GM10248 (cell line): Measurements from ENCODE around the gene TTC24.
"Not testable (repeated sequence)": the region's sequence is repeated elsewhere in the genome, so short reads cannot be mapped to it uniquely, and the experiment has no call there.

Experiments used
- CTCF ChIA-PET: fragments of 300-600 bp; sonication (Branson Sonifier 250); formaldehyde crosslinking; extraction: SDS; loops from one replicate; lab custom pipeline; 2021; ENCODE audit warnings: antibody characterized with exemption; lab: Yijun Ruan, JAX
- POLR2A ChIA-PET: fragments of 350-650 bp; sonication (Branson Sonifier 250); formaldehyde crosslinking; extraction: SDS; loops from one replicate; lab custom pipeline; 2020; ENCODE audit warnings: antibody characterized with exemption; lab: Yijun Ruan, JAX
- DNase-seq: peaks from one replicate; pipeline ENCODE4 v3.0.0; 2012; ENCODE audit errors: extremely low spot score
- CTCF ChIP-seq: IDR thresholded peaks from 2 replicates; pipeline ENCODE4 v1.5.1; 2012; ENCODE audit warnings: mild to moderate bottlenecking, low read depth; ENCODE audit errors: extremely low read depth, missing control alignments, control extremely low read depth

The TTC24 gene

GRCh38 chr1:156551869-156552268, 27.7 kb upstream of the TTC24 start:
- ChIA-PET POLR2A (no interaction called here), CTCF (interaction anchor here (0.7 to 2.3 kb wide), 5 partner anchors 23 to 106 kb away, joined by 3 to 6 read pairs (median 4); no protein-coding TSS in a partner anchor)
- no peak for TF ChIP-seq CTCF
- no peak for DNase-seq

GRCh38 chr1:156552518-156552917, 27.0 kb upstream of the TTC24 start:
- no peak for TF ChIP-seq CTCF
- no peak for DNase-seq
- POLR2A ChIA-PET = no interaction called here
- CTCF ChIA-PET = interaction anchor here (1.4 to 2.3 kb wide), 2 partner anchors 29 to 51 kb away, joined by 3 to 6 read pairs; no protein-coding TSS in a partner anchor

- CTCF ChIA-PET = interaction anchor here (2.3 kb wide), 1 partner anchor 51 kb away, joined by 6 read pairs; no protein-coding TSS in a partner anchor
- POLR2A ChIA-PET = not testable (repeated sequence)
Measured at GRCh38 chr1:156552937-156553336, 26.6 kb upstream of the TTC24 start.

DNA sequence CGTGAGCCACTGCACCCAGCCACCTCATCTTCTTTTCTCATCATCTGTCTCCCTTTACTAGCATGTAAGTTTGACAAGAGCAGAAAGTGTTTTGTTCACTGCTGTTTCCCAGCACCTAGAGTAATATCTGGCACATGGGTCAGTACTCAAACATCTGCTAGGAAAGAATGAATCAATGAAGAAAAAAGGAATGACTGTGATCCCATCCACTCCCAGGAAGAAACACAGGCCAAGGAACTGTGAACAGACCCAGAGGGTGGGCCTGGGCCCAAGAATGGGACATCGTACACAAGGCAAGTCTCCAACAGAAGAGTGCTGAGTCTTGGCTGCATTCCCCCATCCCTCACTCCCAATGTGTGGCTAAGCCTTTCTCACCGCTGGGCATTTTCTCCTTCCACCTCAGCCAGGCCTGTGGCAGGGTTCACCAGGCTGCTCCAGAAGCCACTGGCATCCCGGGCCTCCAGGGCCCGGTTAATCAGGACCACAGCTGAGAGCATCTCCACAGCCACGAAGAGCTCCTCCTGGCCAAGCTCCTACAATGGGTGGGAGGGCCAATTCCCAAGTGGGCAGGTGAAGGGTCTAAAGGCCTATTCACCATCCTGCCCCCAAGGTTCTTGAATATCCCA, 25.6 kb upstream of the TTC24 start:
- no peak for TF ChIP-seq CTCF
- ChIA-PET POLR2A (no interaction called here), CTCF (interaction anchor here (1.4 kb wide), 1 partner anchor 18 kb away, joined by 4 read pairs; no protein-coding TSS in a partner anchor)
- no peak for DNase-seq

More at GRCh38 chr1:156552937-156553336, 26.6 kb upstream of the TTC24 start:
- not testable (repeated sequence) for DNase-seq

GRCh38 chr1:156554971-156555370, 24.6 kb upstream of the TTC24 start:
- DNase-seq = no peak
- CTCF ChIA-PET = interaction anchor here (0.6 to 1.6 kb wide), 7 partner anchors 10 to 205 kb away, joined by 3 to 5 read pairs (median 3); no protein-coding TSS in a partner anchor
- POLR2A ChIA-PET = no interaction called here
- TF ChIP-seq CTCF = no peak

- DNase-seq = no peak
- CTCF ChIA-PET = interaction anchor here (1.0 to 1.6 kb wide), 7 partner anchors 11 to 170 kb away, joined by 3 to 5 read pairs (median 3); no protein-coding TSS in a partner anchor
- POLR2A ChIA-PET = no interaction called here
- no peak for TF ChIP-seq CTCF
Measured at GRCh38 chr1:156555715-156556114, 23.8 kb upstream of the TTC24 start.

DNA sequence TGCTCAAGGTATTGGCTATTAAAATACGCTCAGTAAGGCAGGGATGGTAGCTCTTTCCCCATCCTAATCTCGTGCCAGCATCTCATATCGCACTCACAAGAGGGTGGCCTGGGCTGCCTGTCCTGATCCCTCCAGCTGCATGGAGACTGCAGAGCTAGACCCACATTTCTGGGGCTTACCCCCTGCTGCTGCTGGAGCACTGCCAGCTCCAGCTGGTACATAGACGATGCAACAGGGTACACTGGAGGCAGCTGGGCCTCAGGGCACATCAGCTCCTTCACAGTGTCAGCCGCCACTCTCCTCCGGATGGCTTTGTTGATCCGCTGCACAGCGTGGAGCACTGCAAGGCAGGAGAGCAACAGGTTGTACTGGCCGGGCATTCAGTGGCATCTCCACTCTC, 23.2 kb upstream of the TTC24 start:
- DNase-seq = no peak
- TF ChIP-seq CTCF = no peak
- ChIA-PET CTCF (interaction anchor here (0.7 to 1.1 kb wide), 4 partner anchors 9 to 26 kb away, joined by 3 read pairs; no protein-coding TSS in a partner anchor), POLR2A (no interaction called here)
